Osteocyte (in vitro differentiated cells): Measurements from ENCODE around the gene PFDN2. TPM values are rescaled to one million over a fixed set of nuclear protein-coding genes. Genes with fewer than 3 reads are reported as not detected.

ENCODE experiments used
- DNase-seq: peaks from one replicate; pipeline ENCODE4 v3.0.0; 2021; ENCODE audit warnings: mixed read lengths; ENCODE audit not compliant: unreplicated experiment; ENCODE audit errors: extremely low spot score
- H3K27ac Mint-ChIP-seq: one replicate; pipeline ENCODE4 v1.8.0; 2021; ENCODE audit warnings: mild to moderate bottlenecking, mixed read lengths; ENCODE audit not compliant: unreplicated experiment
- H3K27me3 Mint-ChIP-seq: one replicate; pipeline ENCODE4 v1.8.0; 2021; ENCODE audit warnings: mixed read lengths; ENCODE audit not compliant: unreplicated experiment
- H3K36me3 Mint-ChIP-seq: one replicate; pipeline ENCODE4 v1.8.0; 2021; ENCODE audit warnings: mixed read lengths; ENCODE audit not compliant: unreplicated experiment
- H3K4me1 Mint-ChIP-seq: one replicate; pipeline ENCODE4 v1.8.0; 2021; ENCODE audit warnings: mixed read lengths; ENCODE audit not compliant: unreplicated experiment
- H3K4me3 Mint-ChIP-seq: one replicate; pipeline ENCODE4 v1.8.0; 2021; ENCODE audit warnings: mild to moderate bottlenecking, moderate library complexity, mixed read lengths; ENCODE audit not compliant: unreplicated experiment
- H3K9me3 Mint-ChIP-seq: one replicate; pipeline ENCODE4 v1.8.0; 2021; ENCODE audit warnings: mixed read lengths; ENCODE audit not compliant: unreplicated experiment
- total RNA-seq: library from RNA; stranded (reverse); gene quantifications from 2 replicates; pipeline ENCODE4 v1.2.1, GENCODE V29; 2021
- TF ChIP-seq, protein P1 (sequence below): fragments of 200-600 bp; sonication (generic); IDR thresholded peaks from 2 replicates; pipeline ENCODE4 v1.5.0; 2021; ENCODE audit warnings: antibody characterized with exemption, mild to moderate bottlenecking, moderate library complexity

Gene PFDN2
- total RNA-seq, 1 donor from 2014 or later = 48.9 TPM

DNA sequence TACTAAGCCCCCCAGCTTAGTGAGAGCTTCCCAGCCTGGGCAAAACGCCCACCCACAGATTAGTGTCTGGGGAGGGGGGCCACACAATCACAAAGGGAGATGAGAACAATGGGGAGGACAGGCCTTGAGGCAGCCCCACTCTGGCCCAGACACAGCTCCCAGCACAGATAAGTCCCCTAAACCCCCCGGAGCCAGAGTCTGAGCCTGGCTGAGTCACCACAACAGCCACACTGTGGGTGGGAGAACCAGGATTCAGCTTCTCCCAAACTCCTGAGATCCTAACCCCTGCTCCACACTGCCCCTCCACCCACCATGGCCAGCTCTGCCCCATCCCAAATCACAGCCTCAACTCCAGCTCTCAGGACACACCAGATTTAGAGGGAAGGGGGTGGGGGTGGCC lies 32.7 kb downstream of the PFDN2 start:
- no peak for DNase-seq
- no peaks in the 10 kb centered on the region for H3K27me3 Mint-ChIP-seq
- H3K36me3 Mint-ChIP-seq = no peaks in the 10 kb centered on the region
- H3K27ac Mint-ChIP-seq = no peak overlapping the region
- H3K4me1 Mint-ChIP-seq = peaks cover 7% of the 10 kb centered on the region
- no peaks in the 10 kb centered on the region for H3K9me3 Mint-ChIP-seq
- TF ChIP-seq, protein P1, sequence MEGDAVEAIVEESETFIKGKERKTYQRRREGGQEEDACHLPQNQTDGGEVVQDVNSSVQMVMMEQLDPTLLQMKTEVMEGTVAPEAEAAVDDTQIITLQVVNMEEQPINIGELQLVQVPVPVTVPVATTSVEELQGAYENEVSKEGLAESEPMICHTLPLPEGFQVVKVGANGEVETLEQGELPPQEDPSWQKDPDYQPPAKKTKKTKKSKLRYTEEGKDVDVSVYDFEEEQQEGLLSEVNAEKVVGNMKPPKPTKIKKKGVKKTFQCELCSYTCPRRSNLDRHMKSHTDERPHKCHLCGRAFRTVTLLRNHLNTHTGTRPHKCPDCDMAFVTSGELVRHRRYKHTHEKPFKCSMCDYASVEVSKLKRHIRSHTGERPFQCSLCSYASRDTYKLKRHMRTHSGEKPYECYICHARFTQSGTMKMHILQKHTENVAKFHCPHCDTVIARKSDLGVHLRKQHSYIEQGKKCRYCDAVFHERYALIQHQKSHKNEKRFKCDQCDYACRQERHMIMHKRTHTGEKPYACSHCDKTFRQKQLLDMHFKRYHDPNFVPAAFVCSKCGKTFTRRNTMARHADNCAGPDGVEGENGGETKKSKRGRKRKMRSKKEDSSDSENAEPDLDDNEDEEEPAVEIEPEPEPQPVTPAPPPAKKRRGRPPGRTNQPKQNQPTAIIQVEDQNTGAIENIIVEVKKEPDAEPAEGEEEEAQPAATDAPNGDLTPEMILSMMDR = no peak
- no peak overlapping the region for H3K4me3 Mint-ChIP-seq

DNA sequence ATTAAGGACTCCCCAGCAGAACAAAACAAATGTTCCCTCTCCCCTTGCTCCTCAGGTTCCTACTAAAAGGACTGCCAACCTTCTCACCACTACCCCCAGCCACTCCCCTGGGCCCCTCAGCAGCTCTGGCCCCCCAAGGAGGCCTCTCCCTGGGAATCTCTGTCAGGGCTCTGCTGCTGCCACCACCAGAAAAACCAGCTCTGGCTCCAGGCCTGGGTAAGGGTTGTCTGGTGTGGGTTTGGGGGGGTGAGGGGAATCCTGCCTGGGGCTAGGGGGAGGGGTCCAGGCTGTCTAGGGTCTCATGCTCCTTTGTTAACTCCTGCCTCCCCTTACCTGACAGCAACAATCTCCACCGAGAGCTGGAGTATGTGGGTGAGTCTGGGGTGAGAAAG lies 33.2 kb downstream of the PFDN2 start:
- no peak overlapping the region for H3K4me3 Mint-ChIP-seq

DNA sequence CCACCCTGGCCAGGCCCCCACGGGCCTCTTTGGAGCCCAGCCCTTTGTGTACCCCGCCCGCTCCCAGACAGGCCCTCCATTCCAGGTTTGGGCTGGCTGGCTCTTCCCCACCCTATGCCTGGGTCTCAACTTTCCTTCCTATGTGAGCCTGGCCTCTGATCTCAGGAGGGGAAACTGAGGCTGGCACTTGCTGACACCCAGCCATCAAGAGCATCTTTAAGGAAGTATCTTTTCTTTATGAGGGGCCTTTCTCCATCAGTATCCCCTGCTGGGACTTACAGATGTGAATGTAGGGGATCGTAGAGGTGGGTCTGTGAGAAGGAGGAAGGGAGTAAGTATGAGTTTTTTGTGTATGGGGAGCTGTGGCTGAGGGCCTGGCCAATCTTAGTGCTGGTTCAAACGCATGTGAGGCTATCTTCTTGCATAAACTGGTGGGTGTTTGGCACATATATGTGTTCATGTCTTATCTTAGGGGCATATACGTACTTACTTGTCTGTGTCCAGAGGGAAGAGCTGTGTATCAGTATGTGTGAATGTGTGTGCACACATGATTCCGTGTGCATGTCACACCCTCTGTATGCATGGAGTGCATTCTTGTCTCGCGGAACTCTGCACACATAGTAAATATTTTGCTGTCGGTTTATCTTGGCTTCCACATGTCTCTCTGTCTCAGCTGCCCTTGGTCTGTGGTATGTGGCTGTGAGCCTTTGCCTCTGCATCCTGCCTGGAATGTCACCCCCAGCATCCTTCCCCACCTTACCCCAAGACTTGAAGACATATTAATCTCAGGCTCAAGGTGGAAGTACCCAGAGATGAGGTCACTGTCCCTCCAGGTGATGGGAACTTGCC lies 33.9 kb downstream of the PFDN2 start:
- no peak for DNase-seq
- no peak overlapping the region for H3K4me3 Mint-ChIP-seq
- H3K27ac Mint-ChIP-seq = no peak overlapping the region
- peaks cover 7% of the 10 kb centered on the region for H3K4me1 Mint-ChIP-seq
- no peaks in the 10 kb centered on the region for H3K27me3 Mint-ChIP-seq
- TF ChIP-seq, protein P1 = no peak
- H3K9me3 Mint-ChIP-seq = no peaks in the 10 kb centered on the region
- no peaks in the 10 kb centered on the region for H3K36me3 Mint-ChIP-seq

More for the DNA sequence above, 33.2 kb downstream of the PFDN2 start:
- TF ChIP-seq, protein P1 = no peak
- Mint-ChIP-seq H3K4me1 (peaks cover 7% of the 10 kb centered on the region), H3K36me3 (no peaks in the 10 kb centered on the region), H3K9me3 (no peaks in the 10 kb centered on the region), H3K27me3 (no peaks in the 10 kb centered on the region), H3K27ac (no peak overlapping the region)
- DNase-seq = no peak

DNA sequence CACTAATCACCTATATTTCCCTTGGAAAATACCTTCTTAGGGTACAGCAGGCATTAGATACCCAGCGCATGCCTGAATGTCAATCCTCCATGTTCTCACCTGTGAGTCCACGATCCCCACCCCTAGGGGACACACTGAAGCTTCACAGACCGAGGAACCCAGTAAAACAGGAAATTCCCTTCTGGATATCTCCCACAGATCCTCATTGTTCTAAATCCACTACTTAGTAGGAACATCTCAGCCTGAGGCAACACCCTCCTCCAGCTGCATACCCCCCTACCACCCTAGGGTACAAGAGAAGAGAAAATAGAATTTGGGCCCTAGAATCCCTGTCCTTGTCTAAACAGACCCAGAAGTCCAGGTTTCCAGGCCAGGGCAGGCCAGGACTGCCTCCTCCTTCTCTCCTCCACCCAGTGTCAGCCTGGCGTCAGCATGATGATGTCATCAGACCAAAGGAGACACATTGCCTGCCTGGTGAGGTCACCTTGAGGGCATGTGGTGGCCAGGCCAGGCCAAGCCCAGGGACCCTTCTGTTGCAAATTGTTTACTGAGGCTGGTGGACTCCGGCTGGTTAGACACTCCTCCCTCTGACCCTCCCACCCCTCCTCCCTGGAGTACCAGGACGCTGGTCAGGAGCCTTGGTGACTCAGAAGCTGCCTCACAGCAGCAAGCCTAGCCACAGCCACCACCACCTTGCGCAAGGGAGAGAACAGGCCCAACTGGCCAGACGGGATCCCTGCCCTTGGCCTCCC lies 34.7 kb downstream of the PFDN2 start:
- Mint-ChIP-seq H3K27ac (no peak overlapping the region), H3K4me3 (no peak overlapping the region), H3K27me3 (no peaks in the 10 kb centered on the region), H3K36me3 (no peaks in the 10 kb centered on the region), H3K9me3 (no peaks in the 10 kb centered on the region), H3K4me1 (peaks cover 7% of the 10 kb centered on the region)
- DNase-seq = no peak
- TF ChIP-seq, protein P1 = no peak

DNA sequence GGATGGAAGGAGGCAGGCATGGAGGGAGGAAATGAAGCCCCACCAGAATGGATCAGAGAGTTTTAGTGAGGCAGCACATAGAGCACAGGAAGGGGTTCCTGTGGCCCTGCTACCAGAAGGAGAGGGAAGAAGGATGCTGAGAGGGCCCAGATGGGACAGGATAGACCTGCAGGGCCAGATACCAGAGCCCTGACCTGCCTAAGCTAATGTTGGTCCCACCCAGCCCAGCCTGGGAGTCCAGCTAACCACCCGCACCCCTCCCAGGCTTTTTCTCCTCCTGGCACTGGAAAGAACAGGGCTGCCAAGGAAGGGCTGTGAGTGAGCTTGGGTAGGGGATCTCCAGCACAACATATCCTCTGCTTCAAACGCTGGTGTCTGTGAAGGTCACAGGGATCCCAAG lies 35.4 kb downstream of the PFDN2 start:
- no peak overlapping the region for H3K4me3 Mint-ChIP-seq
- TF ChIP-seq, protein P1 = no peak
- no peaks in the 10 kb centered on the region for H3K27me3 Mint-ChIP-seq
- no peaks in the 10 kb centered on the region for H3K36me3 Mint-ChIP-seq
- H3K4me1 Mint-ChIP-seq = peaks cover 7% of the 10 kb centered on the region
- no peaks in the 10 kb centered on the region for H3K9me3 Mint-ChIP-seq
- DNase-seq = no peak
- H3K27ac Mint-ChIP-seq = no peak overlapping the region
